K562 (cell line): ENCODE data around the gene ZBTB22. TPM values are rescaled to one million over a fixed set of nuclear protein-coding genes. Genes with fewer than 3 reads are reported as not detected.

ENCODE experiments used
- CAMTA2 ChIP-seq: fragments of 250-450 bp; sonication (Bioruptor Pico); conservative IDR thresholded peaks from 2 replicates; pipeline ENCODE4 v1.5.1; 2022
- FOXM1 ChIP-seq, 2 experiments: fragments of 450-650 bp in 1 of 2; sonication (generic) in 1 of 2; formaldehyde crosslinking in 1 of 2; IDR thresholded peaks; 2 replicates each; pipeline versions ENCODE4 v1.6.1 to v1.9.0; 2017 to 2022; ENCODE audit warnings: low read depth in 2 of 2, mild to moderate bottlenecking in 2 of 2, missing genetic modification reagents in 1 of 2, moderate library complexity in 1 of 2
- HNRNPL ChIP-seq: fragments of 200-400 bp; formaldehyde crosslinking; IDR thresholded peaks from 2 replicates; pipeline ENCODE4 v1.6.1; 2017; ENCODE audit warnings: low read depth, mild to moderate bottlenecking, low read length
- IFI16 ChIP-seq: fragments of 250-450 bp; sonication (Bioruptor Pico); IDR thresholded peaks from 2 replicates; pipeline ENCODE4 v2.1.2; 2022; ENCODE audit warnings: mild to moderate bottlenecking, inconsistent platforms
- KLF6 ChIP-seq: fragments of 250-450 bp; sonication (Bioruptor Pico); IDR thresholded peaks from 2 replicates; pipeline ENCODE4 v1.4.0; 2020; ENCODE audit warnings: mild to moderate bottlenecking, moderate library complexity, borderline replicate concordance
- PHB ChIP-seq: fragments of 250-450 bp; sonication (Bioruptor Pico); IDR thresholded peaks from 2 replicates; pipeline ENCODE4 v1.5.0; 2021
- RUNX1 ChIP-seq: sonication (generic); IDR thresholded peaks from 2 replicates; pipeline ENCODE4 v1.6.1; 2016; ENCODE audit warnings: antibody characterized with exemption, low read depth
- SAFB2 ChIP-seq: fragments of 200-400 bp; formaldehyde crosslinking; IDR thresholded peaks from 2 replicates; pipeline ENCODE4 v1.6.1; 2018; ENCODE audit warnings: borderline replicate concordance, low read length, low read depth, moderate library complexity; ENCODE audit not compliant: severe bottlenecking
- SOX6 ChIP-seq: fragments of 450-650 bp; IDR thresholded peaks from 2 replicates; pipeline ENCODE4 v1.6.1; 2014; ENCODE audit warnings: mild to moderate bottlenecking
- TEAD2 ChIP-seq: fragments of 450-650 bp; IDR thresholded peaks from 2 replicates; pipeline ENCODE4 v1.6.1; 2016; ENCODE audit warnings: missing genetic modification characterization, control low read depth, missing compliant biosample characterization
- TGIF2 ChIP-seq: sonication (generic); formaldehyde crosslinking; IDR thresholded peaks from 2 replicates; pipeline ENCODE4 v1.8.1; 2022; ENCODE audit warnings: mild to moderate bottlenecking, missing genetic modification reagents, moderate library complexity
- ZC3H11A ChIP-seq: IDR thresholded peaks from 2 replicates; pipeline ENCODE4 v1.6.1; 2012; ENCODE audit warnings: low read depth, low read length, improper control_type of control experiment
- ZKSCAN8 ChIP-seq: fragments of 200-800 bp; sonication (Bioruptor generic); IDR thresholded peaks from 2 replicates; pipeline ENCODE4 v1.6.1; 2016; ENCODE audit warnings: missing genetic modification characterization, missing compliant biosample characterization
- ZNF644 ChIP-seq: fragments of 200-800 bp; sonication (Bioruptor generic); IDR thresholded peaks from 2 replicates; pipeline ENCODE4 v1.6.1; 2016; ENCODE audit warnings: low read depth, missing genetic modification characterization, missing compliant biosample characterization
- polyA plus RNA-seq, 8 experiments: library from polyadenylated mRNA; depleted of rRNA in 4 of 8; stranded (reverse) in 5 of 8; unstranded in 3 of 8; fragments of >200 nt; fragmentation: Nextera tagmentation in 2 of 8; fragmentation: Illumina TruSeq in 1 of 8; extraction: Ambion mirVana in 2 of 8; extraction: Trizol in 1 of 8; gene quantifications; 2 replicates each; pipeline versions ENCODE4 v1.2.1 to v1.2.3, GENCODE V29; 2011 to 2014; ENCODE audit warnings: inconsistent platforms in 1 of 8, missing spikeins in 1 of 8
- total RNA-seq, 7 experiments: library from RNA; depleted of rRNA in 6 of 7; stranded (reverse); fragments of >200 nt in 6 of 7; fragmentation: Illumina TruSeq in 2 of 7; extraction: Trizol in 2 of 7; gene quantifications; 2 replicates each; pipeline versions ENCODE4 v1.2.1 to v1.2.3, GENCODE V29; 2011 to 2021; ENCODE audit warnings: low replicate concordance in 1 of 7
- TF ChIP-seq, protein P1 (sequence below): sonication (generic); formaldehyde crosslinking; IDR thresholded peaks from 2 replicates; pipeline ENCODE4 v1.8.1; 2023; ENCODE audit warnings: mild to moderate bottlenecking, missing genetic modification reagents
- TF ChIP-seq, protein P2 (sequence below): fragments of 250-450 bp; sonication (Bioruptor Pico); IDR thresholded peaks from 2 replicates; pipeline ENCODE4 v1.4.0; 2020; ENCODE audit warnings: borderline replicate concordance
- TF ChIP-seq, protein P3 (sequence below): fragments of 450-650 bp; formaldehyde crosslinking; IDR thresholded peaks from 2 replicates; pipeline ENCODE4 v1.4.0; 2020; ENCODE audit warnings: mild to moderate bottlenecking, moderate library complexity
- TF ChIP-seq, protein P4 (sequence below), 2 experiments: fragments of 450-650 bp; conservative IDR thresholded peaks; 2 replicates each; pipeline ENCODE4 v1.6.1; 2017; ENCODE audit warnings: mild to moderate bottlenecking in 2 of 2, moderate library complexity in 2 of 2

Gene ZBTB22
- total and polyA plus RNA-seq, 9 of the 15 experiments (the other 6 are each of a cell fraction or from before 2014, with no cell fraction given): 0.21 to 11.9 (median 7.1) TPM

DNA sequence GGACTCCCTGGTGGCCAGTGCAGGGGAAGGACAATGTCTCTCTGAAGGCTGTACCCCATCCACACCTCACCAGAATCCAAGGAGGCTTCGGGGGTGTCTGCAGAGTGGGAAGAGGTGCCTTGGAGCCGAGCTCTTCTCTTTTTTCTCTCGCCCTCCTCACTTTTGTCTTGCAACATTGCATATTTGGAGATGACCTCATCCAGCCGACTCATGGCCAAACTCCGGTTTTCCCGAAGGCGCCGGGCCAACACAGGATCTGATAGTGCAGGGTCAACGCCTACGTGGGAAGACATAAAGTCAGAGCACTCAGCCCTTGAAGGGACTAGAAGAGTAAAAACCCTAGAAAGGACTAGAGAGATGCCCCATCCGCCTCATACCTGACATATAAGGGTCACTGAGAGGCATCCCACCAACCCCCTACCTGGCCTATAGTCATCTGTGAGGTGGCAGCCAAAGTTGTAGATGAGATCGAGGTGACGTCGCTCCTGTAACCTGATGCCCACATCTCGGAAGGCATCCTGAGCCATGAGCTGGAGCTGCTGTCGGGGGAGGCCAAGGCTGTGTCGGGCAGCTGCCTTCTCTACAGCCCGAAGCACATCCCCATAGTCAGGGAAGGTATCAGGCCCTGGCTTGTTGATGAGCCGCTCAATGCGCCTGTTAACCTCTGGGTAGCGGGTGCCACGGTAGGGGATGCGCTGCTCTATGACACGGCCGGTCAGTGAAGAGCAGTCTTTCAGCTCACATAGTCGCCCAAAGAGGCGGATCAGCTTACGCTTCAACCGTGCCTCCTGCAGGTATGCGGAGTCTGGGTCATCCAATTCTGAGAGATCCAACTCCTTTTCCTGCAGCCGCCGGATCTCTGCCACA, 3.0 kb upstream of the ZBTB22 start (continued):
- TF ChIP-seq, protein P1, sequence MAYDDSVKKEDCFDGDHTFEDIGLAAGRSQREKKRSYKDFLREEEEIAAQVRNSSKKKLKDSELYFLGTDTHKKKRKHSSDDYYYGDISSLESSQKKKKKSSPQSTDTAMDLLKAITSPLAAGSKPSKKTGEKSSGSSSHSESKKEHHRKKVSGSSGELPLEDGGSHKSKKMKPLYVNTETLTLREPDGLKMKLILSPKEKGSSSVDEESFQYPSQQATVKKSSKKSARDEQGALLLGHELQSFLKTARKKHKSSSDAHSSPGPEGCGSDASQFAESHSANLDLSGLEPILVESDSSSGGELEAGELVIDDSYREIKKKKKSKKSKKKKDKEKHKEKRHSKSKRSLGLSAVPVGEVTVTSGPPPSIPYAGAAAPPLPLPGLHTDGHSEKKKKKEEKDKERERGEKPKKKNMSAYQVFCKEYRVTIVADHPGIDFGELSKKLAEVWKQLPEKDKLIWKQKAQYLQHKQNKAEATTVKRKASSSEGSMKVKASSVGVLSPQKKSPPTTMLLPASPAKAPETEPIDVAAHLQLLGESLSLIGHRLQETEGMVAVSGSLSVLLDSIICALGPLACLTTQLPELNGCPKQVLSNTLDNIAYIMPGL (CRISPR knock-in tag): no peak
- no peak for TF ChIP-seq IFI16 (CRISPR knock-in tag)
- TF ChIP-seq, protein P2, sequence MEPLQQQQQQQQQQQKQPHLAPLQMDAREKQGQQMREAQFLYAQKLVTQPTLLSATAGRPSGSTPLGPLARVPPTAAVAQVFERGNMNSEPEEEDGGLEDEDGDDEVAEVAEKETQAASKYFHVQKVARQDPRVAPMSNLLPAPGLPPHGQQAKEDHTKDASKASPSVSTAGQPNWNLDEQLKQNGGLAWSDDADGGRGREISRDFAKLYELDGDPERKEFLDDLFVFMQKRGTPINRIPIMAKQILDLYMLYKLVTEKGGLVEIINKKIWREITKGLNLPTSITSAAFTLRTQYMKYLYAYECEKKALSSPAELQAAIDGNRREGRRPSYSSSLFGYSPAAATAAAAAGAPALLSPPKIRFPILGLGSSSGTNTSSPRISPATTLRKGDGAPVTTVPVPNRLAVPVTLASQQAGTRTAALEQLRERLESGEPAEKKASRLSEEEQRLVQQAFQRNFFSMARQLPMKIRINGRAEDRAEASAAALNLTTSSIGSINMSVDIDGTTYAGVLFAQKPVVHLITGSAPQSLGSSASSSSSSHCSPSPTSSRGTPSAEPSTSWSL (CRISPR knock-in tag): no peak
- TF ChIP-seq RUNX1: no peak
- TF ChIP-seq, protein P3, sequence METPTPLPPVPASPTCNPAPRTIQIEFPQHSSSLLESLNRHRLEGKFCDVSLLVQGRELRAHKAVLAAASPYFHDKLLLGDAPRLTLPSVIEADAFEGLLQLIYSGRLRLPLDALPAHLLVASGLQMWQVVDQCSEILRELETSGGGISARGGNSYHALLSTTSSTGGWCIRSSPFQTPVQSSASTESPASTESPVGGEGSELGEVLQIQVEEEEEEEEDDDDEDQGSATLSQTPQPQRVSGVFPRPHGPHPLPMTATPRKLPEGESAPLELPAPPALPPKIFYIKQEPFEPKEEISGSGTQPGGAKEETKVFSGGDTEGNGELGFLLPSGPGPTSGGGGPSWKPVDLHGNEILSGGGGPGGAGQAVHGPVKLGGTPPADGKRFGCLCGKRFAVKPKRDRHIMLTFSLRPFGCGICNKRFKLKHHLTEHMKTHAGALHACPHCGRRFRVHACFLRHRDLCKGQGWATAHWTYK (CRISPR knock-in tag): no peak
- TF ChIP-seq, protein P4, sequence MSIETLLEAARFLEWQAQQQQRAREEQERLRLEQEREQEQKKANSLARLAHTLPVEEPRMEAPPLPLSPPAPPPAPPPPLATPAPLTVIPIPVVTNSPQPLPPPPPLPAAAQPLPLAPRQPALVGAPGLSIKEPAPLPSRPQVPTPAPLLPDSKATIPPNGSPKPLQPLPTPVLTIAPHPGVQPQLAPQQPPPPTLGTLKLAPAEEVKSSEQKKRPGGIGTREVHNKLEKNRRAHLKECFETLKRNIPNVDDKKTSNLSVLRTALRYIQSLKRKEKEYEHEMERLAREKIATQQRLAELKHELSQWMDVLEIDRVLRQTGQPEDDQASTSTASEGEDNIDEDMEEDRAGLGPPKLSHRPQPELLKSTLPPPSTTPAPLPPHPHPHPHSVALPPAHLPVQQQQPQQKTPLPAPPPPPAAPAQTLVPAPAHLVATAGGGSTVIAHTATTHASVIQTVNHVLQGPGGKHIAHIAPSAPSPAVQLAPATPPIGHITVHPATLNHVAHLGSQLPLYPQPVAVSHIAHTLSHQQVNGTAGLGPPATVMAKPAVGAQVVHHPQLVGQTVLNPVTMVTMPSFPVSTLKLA (conservative IDR thresholded peaks at IDR 0.05): 0 out of 4 replicates have a peak, but pooled peaks of 1 of the 2 experiments have one; percentile 36
- no peak for TF ChIP-seq TEAD2 (tag)
- no peak for TF ChIP-seq KLF6 (CRISPR knock-in tag)
- no peak for TF ChIP-seq ZKSCAN8 (CRISPR knock-in tag)
- no peak for TF ChIP-seq PHB (CRISPR knock-in tag)
- TF ChIP-seq SOX6: 0 out of 2 replicates have a peak, but pooled peaks have one; percentile 17
- TF ChIP-seq CAMTA2 (CRISPR knock-in tag): no peak
- TF ChIP-seq TGIF2 (CRISPR knock-in tag): no peak
- TF ChIP-seq ZC3H11A: no peak
- no peak for TF ChIP-seq HNRNPL
- TF ChIP-seq FOXM1 (IDR thresholded peaks at IDR 0.05; ENCODE audit: low read depth): no peak
- TF ChIP-seq FOXM1 (CRISPR knock-in tag; IDR thresholded peaks at IDR 0.05; ENCODE audit: low read depth): no peak
- no peak for TF ChIP-seq SAFB2
- no peak for TF ChIP-seq ZNF644
